ENCODE data around the gene KCNJ12.

DNA sequence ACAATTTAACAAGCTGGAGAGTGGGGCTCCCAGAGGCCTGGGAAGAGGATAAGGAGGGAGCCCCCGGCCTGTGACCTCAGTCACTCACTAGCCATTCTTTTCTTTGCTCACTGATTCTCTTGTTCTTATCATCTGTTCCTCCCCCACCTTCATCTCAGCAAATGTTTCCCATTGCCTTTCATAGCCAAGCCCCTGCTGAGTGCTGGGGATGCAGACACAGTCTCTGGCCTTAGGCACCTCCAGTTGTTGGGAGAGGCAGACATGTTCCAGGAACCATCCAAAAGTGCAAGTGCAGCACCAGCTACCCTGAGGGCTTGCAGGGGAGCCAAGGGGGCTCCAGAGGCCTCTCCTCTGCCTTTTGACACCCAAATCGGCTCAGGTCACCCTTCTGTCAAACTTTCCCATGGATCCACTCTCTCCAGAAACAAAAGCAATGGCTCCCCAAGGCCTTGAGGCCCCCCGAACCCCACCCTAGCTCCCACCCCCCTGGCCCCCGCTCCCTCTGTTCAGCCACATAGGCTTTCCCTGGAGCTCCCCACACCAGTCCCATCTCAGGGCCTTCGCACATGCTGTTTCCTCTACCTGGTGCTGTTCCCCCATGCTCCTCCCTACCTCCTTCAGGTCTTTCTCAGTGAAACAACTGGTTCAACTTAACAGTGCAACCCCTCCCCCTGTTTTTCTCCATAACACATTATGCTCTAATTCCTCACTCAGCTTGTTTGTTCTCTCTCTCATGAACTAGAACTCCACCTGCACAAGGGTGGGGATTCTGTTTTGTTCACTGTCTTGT is 14.9 kb upstream of the KCNJ12 start:
- TF ChIP-seq RELA (CRISPR knock-in tag; IDR thresholded peaks at IDR 0.05; ENCODE audit: borderline replicate concordance) (no peak), CREM (CRISPR knock-in tag; IDR thresholded peaks at IDR 0.05) (no peak), ZNF121 (CRISPR knock-in tag; IDR thresholded peaks at IDR 0.05) (no peak), TCF7 (CRISPR knock-in tag; IDR thresholded peaks at IDR 0.05; ENCODE audit: low read depth) (no peak), JUN (CRISPR knock-in tag; IDR thresholded peaks at IDR 0.05) (no peak), ZBTB21 (CRISPR knock-in tag; IDR thresholded peaks at IDR 0.05; ENCODE audit: borderline replicate concordance) (no peak)
- TF ChIP-seq, protein P1, sequence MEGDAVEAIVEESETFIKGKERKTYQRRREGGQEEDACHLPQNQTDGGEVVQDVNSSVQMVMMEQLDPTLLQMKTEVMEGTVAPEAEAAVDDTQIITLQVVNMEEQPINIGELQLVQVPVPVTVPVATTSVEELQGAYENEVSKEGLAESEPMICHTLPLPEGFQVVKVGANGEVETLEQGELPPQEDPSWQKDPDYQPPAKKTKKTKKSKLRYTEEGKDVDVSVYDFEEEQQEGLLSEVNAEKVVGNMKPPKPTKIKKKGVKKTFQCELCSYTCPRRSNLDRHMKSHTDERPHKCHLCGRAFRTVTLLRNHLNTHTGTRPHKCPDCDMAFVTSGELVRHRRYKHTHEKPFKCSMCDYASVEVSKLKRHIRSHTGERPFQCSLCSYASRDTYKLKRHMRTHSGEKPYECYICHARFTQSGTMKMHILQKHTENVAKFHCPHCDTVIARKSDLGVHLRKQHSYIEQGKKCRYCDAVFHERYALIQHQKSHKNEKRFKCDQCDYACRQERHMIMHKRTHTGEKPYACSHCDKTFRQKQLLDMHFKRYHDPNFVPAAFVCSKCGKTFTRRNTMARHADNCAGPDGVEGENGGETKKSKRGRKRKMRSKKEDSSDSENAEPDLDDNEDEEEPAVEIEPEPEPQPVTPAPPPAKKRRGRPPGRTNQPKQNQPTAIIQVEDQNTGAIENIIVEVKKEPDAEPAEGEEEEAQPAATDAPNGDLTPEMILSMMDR (IDR thresholded peaks at IDR 0.05): no peak
- TF ChIP-seq, protein P2, sequence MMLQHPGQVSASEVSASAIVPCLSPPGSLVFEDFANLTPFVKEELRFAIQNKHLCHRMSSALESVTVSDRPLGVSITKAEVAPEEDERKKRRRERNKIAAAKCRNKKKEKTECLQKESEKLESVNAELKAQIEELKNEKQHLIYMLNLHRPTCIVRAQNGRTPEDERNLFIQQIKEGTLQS (CRISPR knock-in tag; conservative IDR thresholded peaks at IDR 0.05): no peak
- TF ChIP-seq, protein P3, sequence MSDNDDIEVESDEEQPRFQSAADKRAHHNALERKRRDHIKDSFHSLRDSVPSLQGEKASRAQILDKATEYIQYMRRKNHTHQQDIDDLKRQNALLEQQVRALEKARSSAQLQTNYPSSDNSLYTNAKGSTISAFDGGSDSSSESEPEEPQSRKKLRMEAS (CRISPR knock-in tag; IDR thresholded peaks at IDR 0.05): no peak
